GM10266 (cell line): ENCODE measurements around the gene HLA-DMB.

ENCODE experiments used
- DNase-seq: peaks from one replicate; pipeline ENCODE4 v3.0.0; 2012; ENCODE audit errors: extremely low spot score
- TF ChIP-seq, protein P1 (sequence below): IDR thresholded peaks from 2 replicates; pipeline ENCODE4 v1.5.1; 2012; ENCODE audit warnings: mild to moderate bottlenecking, low read depth; ENCODE audit not compliant: control insufficient read depth, insufficient read depth; ENCODE audit errors: missing control alignments

HLA-DMB gene

DNA sequence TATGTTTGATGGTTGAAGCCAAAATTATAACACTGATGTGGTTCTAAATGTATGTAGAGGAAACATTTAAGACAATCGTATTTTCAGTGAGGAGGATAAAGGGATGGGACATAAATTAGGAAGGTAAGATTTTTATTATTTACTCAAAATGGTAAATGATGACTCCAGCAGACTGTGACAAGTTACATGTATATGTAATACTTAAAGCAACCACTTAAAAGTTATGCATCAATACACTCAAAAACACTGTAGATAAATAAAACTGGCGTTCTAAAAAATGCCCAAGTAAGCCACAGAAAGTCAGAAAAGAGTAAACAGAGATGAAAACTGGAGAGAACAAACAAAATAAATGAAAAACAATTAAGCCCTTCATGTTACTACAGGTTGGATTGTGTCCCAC lies 18.7 kb downstream of the HLA-DMB start:
- TF ChIP-seq, protein P1, sequence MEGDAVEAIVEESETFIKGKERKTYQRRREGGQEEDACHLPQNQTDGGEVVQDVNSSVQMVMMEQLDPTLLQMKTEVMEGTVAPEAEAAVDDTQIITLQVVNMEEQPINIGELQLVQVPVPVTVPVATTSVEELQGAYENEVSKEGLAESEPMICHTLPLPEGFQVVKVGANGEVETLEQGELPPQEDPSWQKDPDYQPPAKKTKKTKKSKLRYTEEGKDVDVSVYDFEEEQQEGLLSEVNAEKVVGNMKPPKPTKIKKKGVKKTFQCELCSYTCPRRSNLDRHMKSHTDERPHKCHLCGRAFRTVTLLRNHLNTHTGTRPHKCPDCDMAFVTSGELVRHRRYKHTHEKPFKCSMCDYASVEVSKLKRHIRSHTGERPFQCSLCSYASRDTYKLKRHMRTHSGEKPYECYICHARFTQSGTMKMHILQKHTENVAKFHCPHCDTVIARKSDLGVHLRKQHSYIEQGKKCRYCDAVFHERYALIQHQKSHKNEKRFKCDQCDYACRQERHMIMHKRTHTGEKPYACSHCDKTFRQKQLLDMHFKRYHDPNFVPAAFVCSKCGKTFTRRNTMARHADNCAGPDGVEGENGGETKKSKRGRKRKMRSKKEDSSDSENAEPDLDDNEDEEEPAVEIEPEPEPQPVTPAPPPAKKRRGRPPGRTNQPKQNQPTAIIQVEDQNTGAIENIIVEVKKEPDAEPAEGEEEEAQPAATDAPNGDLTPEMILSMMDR: no peak
- DNase-seq: no peak

DNA sequence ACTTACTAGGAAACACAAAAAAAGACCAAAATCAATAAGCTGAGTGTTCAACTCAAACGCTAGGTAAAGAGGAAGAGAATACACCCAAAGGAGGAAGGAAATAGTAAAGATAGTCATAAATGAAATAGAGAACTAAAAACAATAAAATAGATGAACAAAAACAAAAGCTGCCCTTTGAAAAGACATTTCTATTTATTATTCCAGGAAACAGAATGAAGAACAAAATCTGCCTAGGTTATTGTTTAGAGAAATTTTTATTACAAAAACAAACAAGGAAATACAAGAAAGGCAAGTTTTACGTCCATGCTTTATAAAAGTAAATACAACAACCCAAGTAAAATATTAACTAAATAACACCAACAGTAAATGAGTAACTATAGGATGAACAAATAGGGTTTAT lies 20.1 kb downstream of the HLA-DMB start:
- no peak for DNase-seq
- TF ChIP-seq, protein P1: no peak

DNA sequence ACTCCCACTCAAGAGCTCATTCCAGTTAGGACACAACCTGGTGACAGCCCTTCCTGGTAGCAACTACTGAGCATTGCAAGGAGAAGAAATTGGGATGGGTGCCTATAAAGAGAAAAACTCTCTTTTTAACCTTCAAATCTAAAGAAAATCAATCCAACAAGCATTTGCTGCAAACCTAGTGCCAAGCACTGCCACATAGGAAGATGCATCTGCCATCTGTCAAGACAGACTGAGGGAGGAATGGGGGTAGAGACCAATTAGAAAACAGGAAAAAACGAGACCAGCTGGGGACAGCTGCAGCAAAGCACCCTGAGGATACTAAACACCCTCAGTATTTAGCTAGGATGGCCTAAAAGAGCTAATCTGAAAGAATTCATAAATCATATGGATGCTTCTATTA lies 27.9 kb downstream of the HLA-DMB start:
- TF ChIP-seq, protein P1: no peak
- DNase-seq: no peak

DNA sequence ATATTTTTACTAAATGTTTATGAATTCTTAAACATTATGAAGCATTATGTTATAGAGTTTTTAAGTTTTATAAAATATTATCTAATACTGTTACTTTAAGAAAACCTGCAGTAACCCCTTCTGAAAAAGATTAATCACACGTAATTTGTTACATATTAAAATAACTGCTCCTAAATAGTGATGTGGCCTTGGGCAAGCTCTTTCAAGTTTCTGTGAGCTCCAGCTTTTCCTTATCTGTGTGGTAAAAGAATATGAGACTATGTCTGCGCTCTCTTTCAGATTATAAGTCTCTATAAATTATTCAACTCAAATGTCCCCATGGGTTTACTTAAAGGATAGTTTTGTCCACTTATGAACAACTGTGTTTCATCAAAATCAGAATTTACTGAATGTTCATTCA lies 31.9 kb downstream of the HLA-DMB start:
- TF ChIP-seq, protein P1: no peak

DNA sequence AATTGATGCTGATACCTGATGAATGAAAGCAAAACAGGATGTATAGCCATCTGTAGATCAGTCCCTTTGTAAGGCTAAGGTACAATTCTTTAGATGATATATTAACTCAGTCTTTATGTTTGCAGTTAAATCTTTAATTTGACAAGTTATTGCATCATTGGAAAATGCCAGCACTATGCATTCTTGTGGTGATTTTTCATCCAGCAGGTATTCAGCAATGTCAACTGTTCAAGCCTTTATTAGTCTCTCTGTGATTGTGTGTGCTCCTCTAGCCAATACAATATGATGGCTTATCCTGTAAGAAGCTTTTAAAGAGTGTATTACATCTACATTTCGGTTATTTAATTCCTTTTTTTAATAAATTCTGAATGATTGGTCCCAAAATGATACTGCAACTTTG lies 34.3 kb downstream of the HLA-DMB start:
- TF ChIP-seq, protein P1: no peak
- DNase-seq: no peak

More for the DNA sequence above, 31.9 kb downstream of the HLA-DMB start:
- DNase-seq: no peak

DNA sequence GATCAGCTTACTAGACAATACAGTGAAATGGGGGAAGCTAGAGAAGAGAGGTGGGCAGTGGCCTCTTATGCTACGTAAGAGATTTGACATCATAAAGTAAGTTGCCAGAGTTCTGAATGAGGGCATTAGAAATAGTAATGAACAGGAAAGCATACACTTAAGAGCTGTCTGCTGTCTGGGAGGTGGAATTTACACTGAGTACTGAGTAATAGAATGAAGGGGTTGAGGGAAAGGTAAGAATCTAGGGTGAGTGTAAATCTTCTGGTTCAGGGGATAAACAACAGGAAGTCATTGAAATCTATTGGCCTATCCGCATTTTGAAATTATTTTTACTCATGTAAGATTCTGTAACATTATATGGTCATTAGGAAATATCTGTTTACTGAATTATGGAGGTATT lies 35.8 kb downstream of the HLA-DMB start:
- TF ChIP-seq, protein P1: no peak
- no peak for DNase-seq

DNA sequence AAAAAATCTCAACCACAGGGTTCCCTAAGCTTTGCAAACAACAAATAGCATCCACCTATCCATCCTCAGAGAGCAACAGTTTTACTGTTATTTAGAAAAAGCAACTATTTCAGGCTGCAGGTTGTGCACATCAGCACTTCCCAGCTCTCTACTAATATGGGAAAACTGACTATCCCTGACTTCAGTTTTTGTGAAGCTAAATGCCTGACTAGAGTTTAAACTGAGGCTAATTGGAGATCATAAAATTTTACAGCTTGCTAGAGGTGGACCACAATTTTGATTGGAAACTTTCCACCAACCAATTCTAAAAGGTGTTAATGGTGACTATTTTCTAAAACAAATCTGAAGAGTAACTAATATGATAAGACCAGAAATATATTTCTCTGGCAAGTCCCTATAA lies 36.9 kb downstream of the HLA-DMB start:
- TF ChIP-seq, protein P1: no peak
- DNase-seq: no peak
